ENCODE data around the gene SIGLEC1. TPM values are rescaled to one million over a fixed set of nuclear protein-coding genes. Genes with fewer than 3 reads are reported as not detected.

Gene SIGLEC1
- total and polyA plus RNA-seq, 2 experiments from 2014 or later: not detected

- H3K27me3 ChIP-seq (ENCODE audit: insufficient read depth): peaks cover 28% of the 10 kb centered on the region
- no peaks in the 10 kb centered on the region for H3K9me2 ChIP-seq (ENCODE audit: insufficient read depth)
- no peak overlapping the region for H2AFZ ChIP-seq
- H3K36me3 Mint-ChIP-seq (ENCODE audit: low read depth): no peaks in the 10 kb centered on the region; the same call in 2 of the 3 replicates
- H3K36me3 ChIP-seq (ENCODE audit: insufficient read depth): no peaks in the 10 kb centered on the region
- no peaks in the 10 kb centered on the region for H3K79me2 ChIP-seq (replicated peaks; ENCODE audit: insufficient read depth)
- H3K4me3 ChIP-seq: no peak overlapping the region
- peaks cover 24% of the 10 kb centered on the region for H3K4me1 Mint-ChIP-seq
- H3F3A ChIP-seq (replicated peaks; ENCODE audit: low read depth): peaks cover 9% of the 10 kb centered on the region
- peaks cover 6% of the 10 kb centered on the region; the same call in 1 of the 2 replicates for H4K20me1 ChIP-seq (replicated peaks; ENCODE audit: insufficient read depth)
- H3K27ac Mint-ChIP-seq: no peak overlapping the region
- ATAC-seq (no peak), DNase-seq (ENCODE audit: low spot score) (no peak)
- peaks cover 31% of the 10 kb centered on the region for H3K27me3 Mint-ChIP-seq (ENCODE audit: insufficient read depth, low read depth, poor library complexity)
- no peak overlapping the region for H3K4me3 Mint-ChIP-seq
- no peak overlapping the region for H3K4me2 ChIP-seq
- H3K27ac ChIP-seq (ENCODE audit: low read depth): no peak overlapping the region
- TF ChIP-seq REST (IDR thresholded peaks at IDR 0.05; ENCODE audit: unreplicated experiment) (no peak), POLR2AphosphoS5 (IDR thresholded peaks at IDR 0.05; ENCODE audit: low read depth) (no peak), CTCF (conservative IDR thresholded peaks at IDR 0.05; ENCODE audit: low read depth in 2 of 2) (no peak), ZNF114 (CRISPR knock-in tag; IDR thresholded peaks at IDR 0.05) (no peak), EZH2 (IDR thresholded peaks at IDR 0.05; ENCODE audit: low read depth, unreplicated experiment) (no peak), EZH2phosphoT487 (IDR thresholded peaks at IDR 0.05; ENCODE audit: unreplicated experiment) (no peak), CREB1 (CRISPR knock-in tag; IDR thresholded peaks at IDR 0.05; ENCODE audit: low read depth) (no peak), JUNB (IDR thresholded peaks at IDR 0.05; ENCODE audit: unreplicated experiment) (no peak), NANOG (IDR thresholded peaks at IDR 0.05; ENCODE audit: borderline replicate concordance) (no peak), ETS1 (IDR thresholded peaks at IDR 0.05) (no peak), ZNF462 (CRISPR knock-in tag; IDR thresholded peaks at IDR 0.05) (no peak), ZNF331 (CRISPR knock-in tag; IDR thresholded peaks at IDR 0.05; ENCODE audit: low read depth) (no peak), STAT1 (IDR thresholded peaks at IDR 0.05; ENCODE audit: unreplicated experiment) (no peak)
- peaks cover 4% of the 10 kb centered on the region; the same call in 1 of the 3 replicates for H3K9me3 Mint-ChIP-seq
- peaks cover 12% of the 10 kb centered on the region; the same call in 1 of the 2 replicates for H3K4me1 ChIP-seq (ENCODE audit: insufficient read depth)
Observed at GRCh38 chr20:3747471-3747870, 35.1 kb upstream of the SIGLEC1 start.
